Measurements from ENCODE around the gene IL19.

- TF ChIP-seq MAX (IDR thresholded peaks at IDR 0.05; ENCODE audit: insufficient read depth, insufficient read length): no peak
- TF ChIP-seq CTCF (IDR thresholded peaks at IDR 0.05; ENCODE audit: extremely low read depth in 1 of 2, insufficient read depth in 1 of 2, low read depth in 1 of 2, low read length in 2 of 2): no peak
- no peak for TF ChIP-seq FOS (IDR thresholded peaks at IDR 0.05; ENCODE audit: borderline replicate concordance, insufficient read depth, low read length)
- TF ChIP-seq EZH2 (IDR thresholded peaks at IDR 0.05; ENCODE audit: borderline replicate concordance, low read depth, low read length, severe bottlenecking): no peak
These were observed 88.5 kb downstream of the IL19 start for GRCh38 chr1:206859082-206859521.

All from endothelial cell of umbilical vein (primary cell).